ENCODE measurements around the gene SELE. TPM values are rescaled to one million over a fixed set of nuclear protein-coding genes. Genes with fewer than 3 reads are reported as not detected.
"Not testable (repeated sequence)": the region's sequence is repeated elsewhere in the genome, so short reads cannot be mapped to it uniquely, and the experiment has no call there.

Gene SELE
- total RNA-seq, 1 experiment from 2014 or later = not detected

GRCh38 chr1:169690489-169690888, 43.4 kb downstream of the SELE start:
- H3K4me3 Mint-ChIP-seq (ENCODE audit: unreplicated experiment) = no peak overlapping the region
- Histone ChIP-seq H3K36me3 (ENCODE audit: control insufficient read depth, insufficient read depth, low read length) (no peaks in the 10 kb centered on the region), H3K4me1 (no peaks in the 10 kb centered on the region), H3K27me3 (replicated peaks; ENCODE audit: control insufficient read depth, insufficient read depth, low read length) (no peaks in the 10 kb centered on the region), H3K9me3 (no peaks in the 10 kb centered on the region), H3K4me3 (ENCODE audit: low read depth, low read length) (no peak overlapping the region)
- ChIA-PET CTCF (no interaction called here), POLR2A (no interaction called here)
- H3K9me3 Mint-ChIP-seq (ENCODE audit: unreplicated experiment) = no peaks in the 10 kb centered on the region
- no peaks in the 10 kb centered on the region for H3K4me1 Mint-ChIP-seq (ENCODE audit: low read depth, unreplicated experiment)
- DNase-seq = no peak
- BruUV-seq (replicated peaks) = no TSS peak
- no peak for TF ChIP-seq CTCF (IDR thresholded peaks at IDR 0.05; ENCODE audit: insufficient read depth in 1 of 2, low read depth in 1 of 2, low read length in 1 of 2, severe bottlenecking in 1 of 2, unreplicated experiment in 1 of 2)
- no peaks in the 10 kb centered on the region for H3K36me3 Mint-ChIP-seq (ENCODE audit: insufficient read depth, unreplicated experiment)
- no peak overlapping the region for H3K27ac Mint-ChIP-seq (ENCODE audit: unreplicated experiment)
- intact Hi-C loops (cut with micrococcal nuclease; ENCODE audit: unreplicated experiment) = no loop called here
- peaks cover 3% of the 10 kb centered on the region for H3K27me3 Mint-ChIP-seq (ENCODE audit: insufficient read depth, unreplicated experiment)

- Mint-ChIP-seq H3K4me1 (ENCODE audit: low read depth, unreplicated experiment) (no peaks in the 10 kb centered on the region), H3K27ac (ENCODE audit: unreplicated experiment) (no peak overlapping the region), H3K36me3 (ENCODE audit: insufficient read depth, unreplicated experiment) (no peaks in the 10 kb centered on the region), H3K27me3 (ENCODE audit: insufficient read depth, unreplicated experiment) (peaks cover 3% of the 10 kb centered on the region), H3K9me3 (ENCODE audit: unreplicated experiment) (no peaks in the 10 kb centered on the region), H3K4me3 (ENCODE audit: unreplicated experiment) (no peak overlapping the region)
- H3K27me3 ChIP-seq (replicated peaks; ENCODE audit: control insufficient read depth, insufficient read depth, low read length) = no peaks in the 10 kb centered on the region
- CTCF ChIA-PET = no interaction called here
- no peaks in the 10 kb centered on the region for H3K4me1 ChIP-seq
- intact Hi-C loops (cut with micrococcal nuclease; ENCODE audit: unreplicated experiment) = no loop called here
- no TSS peak for BruUV-seq (replicated peaks)
- TF ChIP-seq CTCF (IDR thresholded peaks at IDR 0.05; ENCODE audit: insufficient read depth in 1 of 2, low read depth in 1 of 2, low read length in 1 of 2, severe bottlenecking in 1 of 2, unreplicated experiment in 1 of 2) = no peak
- POLR2A ChIA-PET = no interaction called here
- no peak for DNase-seq
- H3K9me3 ChIP-seq = no peaks in the 10 kb centered on the region
- no peak overlapping the region for H3K4me3 ChIP-seq (ENCODE audit: low read depth, low read length)
- no peaks in the 10 kb centered on the region for H3K36me3 ChIP-seq (ENCODE audit: control insufficient read depth, insufficient read depth, low read length)
Observed at GRCh38 chr1:169689395-169689794, 44.5 kb downstream of the SELE start.

GRCh38 chr1:169688377-169688776, 45.5 kb downstream of the SELE start:
- intact Hi-C loops (cut with micrococcal nuclease; ENCODE audit: unreplicated experiment); BruUV-seq (replicated peaks); H3K27me3 Mint-ChIP-seq (ENCODE audit: insufficient read depth, unreplicated experiment); H3K9me3 ChIP-seq; H3K36me3 Mint-ChIP-seq (ENCODE audit: insufficient read depth, unreplicated experiment); H3K4me3 ChIP-seq (ENCODE audit: low read depth, low read length); H3K27me3 ChIP-seq (replicated peaks; ENCODE audit: control insufficient read depth, insufficient read depth, low read length); H3K4me3 Mint-ChIP-seq (ENCODE audit: unreplicated experiment); H3K4me1 ChIP-seq; H3K36me3 ChIP-seq (ENCODE audit: control insufficient read depth, insufficient read depth, low read length); H3K9me3 Mint-ChIP-seq (ENCODE audit: unreplicated experiment); POLR2A ChIA-PET; H3K4me1 Mint-ChIP-seq (ENCODE audit: low read depth, unreplicated experiment); DNase-seq; H3K27ac Mint-ChIP-seq (ENCODE audit: unreplicated experiment); CTCF ChIA-PET: not testable (repeated sequence)

- Mint-ChIP-seq H3K9me3 (ENCODE audit: unreplicated experiment) (no peaks in the 10 kb centered on the region), H3K36me3 (ENCODE audit: insufficient read depth, unreplicated experiment) (no peaks in the 10 kb centered on the region), H3K4me1 (ENCODE audit: low read depth, unreplicated experiment) (no peaks in the 10 kb centered on the region), H3K4me3 (ENCODE audit: unreplicated experiment) (no peak overlapping the region), H3K27ac (ENCODE audit: unreplicated experiment) (no peak overlapping the region), H3K27me3 (ENCODE audit: insufficient read depth, unreplicated experiment) (peaks cover 8% of the 10 kb centered on the region)
- POLR2A ChIA-PET = no interaction called here
- Histone ChIP-seq H3K9me3 (no peaks in the 10 kb centered on the region), H3K4me3 (ENCODE audit: low read depth, low read length) (no peak overlapping the region), H3K36me3 (ENCODE audit: control insufficient read depth, insufficient read depth, low read length) (no peaks in the 10 kb centered on the region), H3K27me3 (replicated peaks; ENCODE audit: control insufficient read depth, insufficient read depth, low read length) (no peaks in the 10 kb centered on the region), H3K4me1 (0 out of 2 replicates have a peak, but pooled peaks cover 4% of the 10 kb centered on the region)
- CTCF ChIA-PET = no interaction called here
- intact Hi-C loops (cut with micrococcal nuclease; ENCODE audit: unreplicated experiment) = no loop called here
- BruUV-seq (replicated peaks) = no TSS peak
- no peak for DNase-seq
- TF ChIP-seq CTCF (IDR thresholded peaks at IDR 0.05; ENCODE audit: insufficient read depth in 1 of 2, low read depth in 1 of 2, low read length in 1 of 2, severe bottlenecking in 1 of 2, unreplicated experiment in 1 of 2) = no peak
Observed at GRCh38 chr1:169683661-169684060, 50.2 kb downstream of the SELE start.

GRCh38 chr1:169683168-169683567, 50.7 kb downstream of the SELE start:
- H3K9me3 Mint-ChIP-seq (ENCODE audit: unreplicated experiment); BruUV-seq (replicated peaks); H3K36me3 ChIP-seq (ENCODE audit: control insufficient read depth, insufficient read depth, low read length); POLR2A ChIA-PET; intact Hi-C loops (cut with micrococcal nuclease; ENCODE audit: unreplicated experiment); H3K27me3 Mint-ChIP-seq (ENCODE audit: insufficient read depth, unreplicated experiment); DNase-seq; H3K27ac Mint-ChIP-seq (ENCODE audit: unreplicated experiment); H3K9me3 ChIP-seq; H3K27me3 ChIP-seq (replicated peaks; ENCODE audit: control insufficient read depth, insufficient read depth, low read length); H3K4me1 Mint-ChIP-seq (ENCODE audit: low read depth, unreplicated experiment); CTCF ChIA-PET; H3K36me3 Mint-ChIP-seq (ENCODE audit: insufficient read depth, unreplicated experiment); H3K4me3 Mint-ChIP-seq (ENCODE audit: unreplicated experiment); H3K4me1 ChIP-seq; H3K4me3 ChIP-seq (ENCODE audit: low read depth, low read length): not testable (repeated sequence)

All from Caco-2 (cell line).